HepG2 (cell line): ENCODE results near the gene ZSWIM5. TPM values are rescaled to one million over a fixed set of nuclear protein-coding genes. Genes with fewer than 3 reads are reported as not detected.

Experiments
- ISX ChIP-seq: sonication (generic); formaldehyde crosslinking; conservative IDR thresholded peaks from 2 replicates; pipeline ENCODE4 v1.5.0; 2020; ENCODE audit warnings: missing genetic modification reagents
- MEIS1 ChIP-seq: sonication (generic); formaldehyde crosslinking; IDR thresholded peaks from 2 replicates; pipeline ENCODE4 v1.9.0; 2021; ENCODE audit warnings: mild to moderate bottlenecking, missing genetic modification reagents, moderate library complexity, borderline replicate concordance
- RNF2 ChIP-seq: fragments of 450-650 bp; conservative IDR thresholded peaks from 2 replicates; pipeline ENCODE4 v1.6.1; 2016; ENCODE audit warnings: low read depth
- SIX4 ChIP-seq: sonication (generic); formaldehyde crosslinking; IDR thresholded peaks from 2 replicates; pipeline ENCODE4 v1.4.0; 2020; ENCODE audit warnings: missing genetic modification reagents
- SRSF4 ChIP-seq: fragments of 200-400 bp; formaldehyde crosslinking; IDR thresholded peaks from one replicate; pipeline ENCODE4 v1.6.1; 2018; ENCODE audit warnings: mild to moderate bottlenecking, low read depth, low read length, moderate library complexity; ENCODE audit not compliant: poor library complexity, severe bottlenecking
- TRIM24 ChIP-seq: sonication (generic); formaldehyde crosslinking; IDR thresholded peaks from 2 replicates; pipeline ENCODE4 v1.8.0; 2022; ENCODE audit warnings: mild to moderate bottlenecking, missing genetic modification reagents
- ZNF143 ChIP-seq: sonication (generic); formaldehyde crosslinking; IDR thresholded peaks from 2 replicates; pipeline ENCODE4 v1.4.0; 2020; ENCODE audit warnings: missing genetic modification reagents
- ZNF331 ChIP-seq: sonication (generic); formaldehyde crosslinking; IDR thresholded peaks from 2 replicates; pipeline ENCODE4 v1.4.0; 2020; ENCODE audit warnings: missing genetic modification reagents
- polyA plus RNA-seq, 8 experiments: library from polyadenylated mRNA; depleted of rRNA in 3 of 8; stranded (reverse) in 7 of 8; unstranded in 1 of 8; fragments of >200 nt; fragmentation: Illumina TruSeq in 4 of 8; extraction: Trizol in 4 of 8; gene quantifications; 2 replicates each; pipeline versions ENCODE4 v1.2.1 to v1.2.3, GENCODE V29; 2011 to 2016; ENCODE audit warnings: low read depth in 4 of 8, missing spikeins in 1 of 8, mixed read lengths in 1 of 8; ENCODE audit not compliant: insufficient read depth in 1 of 8
- total RNA-seq, 5 experiments: library from RNA; depleted of rRNA; stranded (reverse); fragments of >200 nt; fragmentation: Illumina TruSeq; extraction: Trizol; gene quantifications; 2 replicates each; pipeline ENCODE4 v1.2.3, GENCODE V29; 2016; ENCODE audit warnings: low read depth in 1 of 5
- TF ChIP-seq, protein P1 (sequence below), 2 experiments: fragments of 450-650 bp in 1 of 2; sonication (generic) in 1 of 2; formaldehyde crosslinking in 1 of 2; IDR thresholded peaks; 2 replicates each; pipeline versions ENCODE4 v1.6.1 to v1.8.0; 2016 to 2022; ENCODE audit warnings: antibody characterized with exemption in 1 of 2, mild to moderate bottlenecking in 1 of 2, missing genetic modification reagents in 1 of 2
- TF ChIP-seq, protein P2 (sequence below): IDR thresholded peaks from 2 replicates; pipeline ENCODE4 v1.6.1; 2016
- TF ChIP-seq, protein P3 (sequence below): IDR thresholded peaks from 2 replicates; pipeline ENCODE4 v1.6.1; 2012; ENCODE audit warnings: low read depth, low read length, improper control_type of control experiment
- TF ChIP-seq, protein P4 (sequence below): sonication (generic); formaldehyde crosslinking; IDR thresholded peaks from 2 replicates; pipeline ENCODE4 v1.4.0; 2020; ENCODE audit warnings: mild to moderate bottlenecking, missing genetic modification reagents
- TF ChIP-seq, protein P5 (sequence below): sonication (generic); formaldehyde crosslinking; IDR thresholded peaks from 2 replicates; pipeline ENCODE4 v1.4.0; 2020; ENCODE audit warnings: mild to moderate bottlenecking, missing genetic modification reagents
- TF ChIP-seq, protein P6 (sequence below): sonication (generic); formaldehyde crosslinking; IDR thresholded peaks from 2 replicates; pipeline ENCODE4 v1.8.0; 2022; ENCODE audit warnings: missing genetic modification reagents, mild to moderate bottlenecking, inconsistent platforms, borderline replicate concordance

Gene ZSWIM5
- total and polyA plus RNA-seq, 2 of the 13 experiments (the other 11 are each of a cell fraction or from before 2014, with no cell fraction given) = 11.0 to 20.6 TPM

DNA sequence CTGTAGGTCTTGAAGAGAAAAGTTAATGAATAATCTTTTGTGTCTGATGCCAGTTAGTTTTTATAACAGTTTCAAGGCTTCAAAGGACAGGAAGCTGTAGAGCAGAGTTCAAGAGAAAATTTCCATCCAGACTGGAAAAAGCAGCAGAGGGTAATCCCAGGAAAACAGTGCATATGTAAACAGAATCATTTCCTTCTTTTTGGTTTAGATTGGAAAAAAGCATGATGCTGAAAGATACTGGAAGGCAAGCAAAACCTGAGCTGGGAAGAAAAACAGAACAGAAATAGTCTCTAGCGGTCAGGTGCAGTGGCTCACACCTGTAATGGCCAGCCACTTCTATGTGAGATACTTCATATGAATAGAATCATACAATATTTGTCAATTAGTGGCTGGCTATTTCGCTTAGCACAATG lies 71.9 kb downstream of the ZSWIM5 start (continued):
- TF ChIP-seq, protein P1, sequence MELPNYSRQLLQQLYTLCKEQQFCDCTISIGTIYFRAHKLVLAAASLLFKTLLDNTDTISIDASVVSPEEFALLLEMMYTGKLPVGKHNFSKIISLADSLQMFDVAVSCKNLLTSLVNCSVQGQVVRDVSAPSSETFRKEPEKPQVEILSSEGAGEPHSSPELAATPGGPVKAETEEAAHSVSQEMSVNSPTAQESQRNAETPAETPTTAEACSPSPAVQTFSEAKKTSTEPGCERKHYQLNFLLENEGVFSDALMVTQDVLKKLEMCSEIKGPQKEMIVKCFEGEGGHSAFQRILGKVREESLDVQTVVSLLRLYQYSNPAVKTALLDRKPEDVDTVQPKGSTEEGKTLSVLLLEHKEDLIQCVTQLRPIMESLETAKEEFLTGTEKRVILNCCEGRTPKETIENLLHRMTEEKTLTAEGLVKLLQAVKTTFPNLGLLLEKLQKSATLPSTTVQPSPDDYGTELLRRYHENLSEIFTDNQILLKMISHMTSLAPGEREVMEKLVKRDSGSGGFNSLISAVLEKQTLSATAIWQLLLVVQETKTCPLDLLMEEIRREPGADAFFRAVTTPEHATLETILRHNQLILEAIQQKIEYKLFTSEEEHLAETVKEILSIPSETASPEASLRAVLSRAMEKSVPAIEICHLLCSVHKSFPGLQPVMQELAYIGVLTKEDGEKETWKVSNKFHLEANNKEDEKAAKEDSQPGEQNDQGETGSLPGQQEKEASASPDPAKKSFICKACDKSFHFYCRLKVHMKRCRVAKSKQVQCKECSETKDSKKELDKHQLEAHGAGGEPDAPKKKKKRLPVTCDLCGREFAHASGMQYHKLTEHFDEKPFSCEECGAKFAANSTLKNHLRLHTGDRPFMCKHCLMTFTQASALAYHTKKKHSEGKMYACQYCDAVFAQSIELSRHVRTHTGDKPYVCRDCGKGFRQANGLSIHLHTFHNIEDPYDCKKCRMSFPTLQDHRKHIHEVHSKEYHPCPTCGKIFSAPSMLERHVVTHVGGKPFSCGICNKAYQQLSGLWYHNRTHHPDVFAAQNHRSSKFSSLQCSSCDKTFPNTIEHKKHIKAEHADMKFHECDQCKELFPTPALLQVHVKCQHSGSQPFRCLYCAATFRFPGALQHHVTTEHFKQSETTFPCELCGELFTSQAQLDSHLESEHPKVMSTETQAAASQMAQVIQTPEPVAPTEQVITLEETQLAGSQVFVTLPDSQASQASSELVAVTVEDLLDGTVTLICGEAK (IDR thresholded peaks at IDR 0.05) = no peak
- TF ChIP-seq, protein P1 (CRISPR knock-in tag; IDR thresholded peaks at IDR 0.05) = no peak
- TF ChIP-seq ZNF143 (CRISPR knock-in tag) = no peak
- no peak for TF ChIP-seq MEIS1 (CRISPR knock-in tag)
- TF ChIP-seq, protein P2, sequence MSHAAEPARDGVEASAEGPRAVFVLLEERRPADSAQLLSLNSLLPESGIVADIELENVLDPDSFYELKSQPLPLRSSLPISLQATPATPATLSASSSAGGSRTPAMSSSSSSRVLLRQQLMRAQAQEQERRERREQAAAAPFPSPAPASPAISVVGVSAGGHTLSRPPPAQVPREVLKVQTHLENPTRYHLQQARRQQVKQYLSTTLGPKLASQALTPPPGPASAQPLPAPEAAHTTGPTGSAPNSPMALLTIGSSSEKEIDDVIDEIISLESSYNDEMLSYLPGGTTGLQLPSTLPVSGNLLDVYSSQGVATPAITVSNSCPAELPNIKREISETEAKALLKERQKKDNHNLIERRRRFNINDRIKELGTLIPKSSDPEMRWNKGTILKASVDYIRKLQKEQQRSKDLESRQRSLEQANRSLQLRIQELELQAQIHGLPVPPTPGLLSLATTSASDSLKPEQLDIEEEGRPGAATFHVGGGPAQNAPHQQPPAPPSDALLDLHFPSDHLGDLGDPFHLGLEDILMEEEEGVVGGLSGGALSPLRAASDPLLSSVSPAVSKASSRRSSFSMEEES (CRISPR knock-in tag) = peak; percentile 76; the same call in 1 of the 2 replicates
- TF ChIP-seq ZNF331 (CRISPR knock-in tag) = peak; percentile 75; the same call in 1 of the 2 replicates
- TF ChIP-seq, protein P3, sequence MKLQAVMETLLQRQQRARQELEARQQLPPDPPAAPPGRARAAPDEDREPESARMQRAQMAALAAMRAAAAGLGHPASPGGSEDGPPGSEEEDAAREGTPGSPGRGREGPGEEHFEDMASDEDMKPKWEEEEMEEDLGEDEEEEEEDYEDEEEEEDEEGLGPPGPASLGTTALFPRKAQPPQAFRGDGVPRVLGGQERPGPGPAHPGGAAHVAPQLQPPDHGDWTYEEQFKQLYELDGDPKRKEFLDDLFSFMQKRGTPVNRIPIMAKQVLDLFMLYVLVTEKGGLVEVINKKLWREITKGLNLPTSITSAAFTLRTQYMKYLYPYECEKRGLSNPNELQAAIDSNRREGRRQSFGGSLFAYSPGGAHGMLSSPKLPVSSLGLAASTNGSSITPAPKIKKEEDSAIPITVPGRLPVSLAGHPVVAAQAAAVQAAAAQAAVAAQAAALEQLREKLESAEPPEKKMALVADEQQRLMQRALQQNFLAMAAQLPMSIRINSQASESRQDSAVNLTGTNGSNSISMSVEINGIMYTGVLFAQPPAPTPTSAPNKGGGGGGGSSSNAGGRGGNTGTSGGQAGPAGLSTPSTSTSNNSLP = peak; percentile 73
- TF ChIP-seq, protein P4, sequence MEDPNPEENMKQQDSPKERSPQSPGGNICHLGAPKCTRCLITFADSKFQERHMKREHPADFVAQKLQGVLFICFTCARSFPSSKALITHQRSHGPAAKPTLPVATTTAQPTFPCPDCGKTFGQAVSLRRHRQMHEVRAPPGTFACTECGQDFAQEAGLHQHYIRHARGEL = no peak
- TF ChIP-seq TRIM24 (CRISPR knock-in tag) = peak; percentile 45; the same call in 1 of the 2 replicates
- peak; percentile 48; the same call in 1 of the 2 replicates for TF ChIP-seq SIX4 (CRISPR knock-in tag)
- TF ChIP-seq SRSF4 = no peak
- TF ChIP-seq, protein P5, sequence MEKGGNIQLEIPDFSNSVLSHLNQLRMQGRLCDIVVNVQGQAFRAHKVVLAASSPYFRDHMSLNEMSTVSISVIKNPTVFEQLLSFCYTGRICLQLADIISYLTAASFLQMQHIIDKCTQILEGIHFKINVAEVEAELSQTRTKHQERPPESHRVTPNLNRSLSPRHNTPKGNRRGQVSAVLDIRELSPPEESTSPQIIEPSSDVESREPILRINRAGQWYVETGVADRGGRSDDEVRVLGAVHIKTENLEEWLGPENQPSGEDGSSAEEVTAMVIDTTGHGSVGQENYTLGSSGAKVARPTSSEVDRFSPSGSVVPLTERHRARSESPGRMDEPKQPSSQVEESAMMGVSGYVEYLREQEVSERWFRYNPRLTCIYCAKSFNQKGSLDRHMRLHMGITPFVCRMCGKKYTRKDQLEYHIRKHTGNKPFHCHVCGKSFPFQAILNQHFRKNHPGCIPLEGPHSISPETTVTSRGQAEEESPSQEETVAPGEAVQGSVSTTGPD (CRISPR knock-in tag) = no peak
- no peak for TF ChIP-seq RNF2
- TF ChIP-seq ISX (CRISPR knock-in tag) = no peak
- TF ChIP-seq, protein P6, sequence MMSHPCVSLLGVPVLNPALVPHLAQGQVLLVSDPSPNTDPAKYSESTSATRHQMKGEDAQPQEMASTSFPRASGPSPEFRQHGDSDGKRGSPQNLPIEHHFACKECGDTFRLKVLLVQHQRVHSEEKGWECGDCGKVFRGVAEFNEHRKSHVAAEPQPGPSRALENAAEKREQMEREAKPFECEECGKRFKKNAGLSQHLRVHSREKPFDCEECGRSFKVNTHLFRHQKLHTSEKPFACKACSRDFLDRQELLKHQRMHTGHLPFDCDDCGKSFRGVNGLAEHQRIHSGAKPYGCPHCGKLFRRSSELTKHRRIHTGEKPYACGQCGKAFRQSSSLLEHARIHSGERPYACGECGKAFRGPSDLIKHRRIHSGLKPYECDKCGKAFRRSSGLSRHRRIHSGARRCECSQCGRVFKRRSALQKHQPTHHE (CRISPR knock-in tag) = peak; percentile 30; the same call in 1 of the 2 replicates
